OCI-LY3 (cell line): ENCODE data around the gene SMAD3.

ENCODE experiments used
- H2AFZ ChIP-seq: fragments of 200-600, 300-600 bp; shearing (Covaris generic); 2 replicates; pipeline ENCODE4 v1.6.0; 2014; ENCODE audit warnings: antibody characterized with exemption, low read depth, low read length
- H3K27ac ChIP-seq: fragments of 200-600, 300-600 bp; sonication (generic); 2 replicates; pipeline ENCODE4 v1.5.1; 2014; ENCODE audit warnings: mild to moderate bottlenecking, low read length, moderate library complexity, mixed read lengths
- H3K27me3 ChIP-seq: fragments of 200-600, 300-600 bp; sonication (generic); 2 replicates; pipeline ENCODE4 v1.6.1; 2014; ENCODE audit warnings: low read depth, low read length, mixed read lengths
- H3K36me3 ChIP-seq: fragments of 200-600, 300-600 bp; sonication (generic); replicated peaks from 2 replicates; pipeline ENCODE3; 2014; ENCODE audit warnings: low read depth, low read length, mixed read lengths
- H3K4me1 ChIP-seq: fragments of 300-600, 200-600 bp; sonication (generic); 2 replicates; pipeline ENCODE4 v1.6.1; 2014; ENCODE audit warnings: low read length, mixed read lengths
- H3K4me2 ChIP-seq: fragments of 200-600, 300-600 bp; sonication (generic); 2 replicates; pipeline ENCODE4 v1.6.1; 2014; ENCODE audit warnings: low read length, mixed read lengths
- H3K4me3 ChIP-seq: fragments of 300-600, 200-600 bp; sonication (generic); 2 replicates; pipeline ENCODE4 v1.5.1; 2014; ENCODE audit warnings: antibody characterized with exemption, mild to moderate bottlenecking, low read length, moderate library complexity
- H3K79me2 ChIP-seq: fragments of 300-600, 200-600 bp; shearing (Covaris generic); 2 replicates; pipeline ENCODE4 v1.6.1; 2014; ENCODE audit warnings: mild to moderate bottlenecking, low read length, mixed read lengths
- H3K9ac ChIP-seq: fragments of 300-600, 200-600 bp; shearing (Covaris generic); 2 replicates; pipeline ENCODE4 v1.6.0; 2014; ENCODE audit warnings: mild to moderate bottlenecking, low read length, moderate library complexity
- H3K9me3 ChIP-seq: fragments of 200-600, 300-600 bp; shearing (Covaris generic); 2 replicates; pipeline ENCODE4 v1.6.1; 2014; ENCODE audit warnings: low read length, mixed read lengths; ENCODE audit not compliant: insufficient read depth
- H4K20me1 ChIP-seq: fragments of 200-600, 300-600 bp; sonication (generic); 2 replicates; pipeline ENCODE4 v1.6.1; 2016; ENCODE audit warnings: low read length, mixed read lengths; ENCODE audit not compliant: insufficient read depth
- CTCF ChIP-seq: fragments of 200-600, 300-600 bp; sonication (generic); IDR thresholded peaks from 2 replicates; pipeline ENCODE4 v1.5.1; 2014; ENCODE audit warnings: antibody characterized with exemption, low read length, low read depth
- EZH2phosphoT487 ChIP-seq: fragments of 200-600 bp; shearing (Covaris generic); IDR thresholded peaks from 2 replicates; pipeline ENCODE4 v1.6.1; 2018; ENCODE audit warnings: antibody characterized with exemption, mixed run types, low read depth

The SMAD3 gene

GRCh38 chr15:67033012-67033411 lies 32.4 kb upstream of the SMAD3 start:
- no peak overlapping the region for H3K4me2 ChIP-seq
- no peak for TF ChIP-seq EZH2phosphoT487
- no peak for TF ChIP-seq CTCF
- H3K9ac ChIP-seq: no peak overlapping the region
- peaks cover 10% of the 10 kb centered on the region for H3K4me1 ChIP-seq
- no peaks in the 10 kb centered on the region for H3K9me3 ChIP-seq
- no peak overlapping the region for H2AFZ ChIP-seq
- no peaks in the 10 kb centered on the region for H4K20me1 ChIP-seq
- peaks cover 12% of the 10 kb centered on the region for H3K27me3 ChIP-seq
- H3K4me3 ChIP-seq: no peak overlapping the region
- H3K27ac ChIP-seq: no peak overlapping the region
- H3K36me3 ChIP-seq: no peaks in the 10 kb centered on the region
- no peaks in the 10 kb centered on the region for H3K79me2 ChIP-seq

- Histone ChIP-seq H3K4me1 (peaks cover 10% of the 10 kb centered on the region), H2AFZ (no peak overlapping the region), H3K4me2 (no peak overlapping the region), H3K4me3 (no peak overlapping the region), H3K27me3 (peaks cover 18% of the 10 kb centered on the region), H3K36me3 (no peaks in the 10 kb centered on the region), H4K20me1 (no peaks in the 10 kb centered on the region), H3K9me3 (no peaks in the 10 kb centered on the region), H3K79me2 (no peaks in the 10 kb centered on the region), H3K27ac (no peak overlapping the region), H3K9ac (no peak overlapping the region)
- TF ChIP-seq EZH2phosphoT487: no peak
- no peak for TF ChIP-seq CTCF
These were observed 31.8 kb upstream of the SMAD3 start for GRCh38 chr15:67033571-67034044.

GRCh38 chr15:67035886-67036285 lies 29.5 kb upstream of the SMAD3 start:
- Histone ChIP-seq H3K79me2 (no peaks in the 10 kb centered on the region), H3K27ac (no peak overlapping the region), H3K9me3 (no peaks in the 10 kb centered on the region), H4K20me1 (no peaks in the 10 kb centered on the region), H3K4me1 (peaks cover 10% of the 10 kb centered on the region), H3K36me3 (no peaks in the 10 kb centered on the region), H3K9ac (no peak overlapping the region), H3K27me3 (peaks cover 23% of the 10 kb centered on the region), H3K4me2 (no peak overlapping the region), H2AFZ (no peak overlapping the region), H3K4me3 (no peak overlapping the region)
- no peak for TF ChIP-seq CTCF
- no peak for TF ChIP-seq EZH2phosphoT487

- peaks cover 10% of the 10 kb centered on the region for H3K4me1 ChIP-seq
- H4K20me1 ChIP-seq: no peaks in the 10 kb centered on the region
- peaks cover 31% of the 10 kb centered on the region for H3K27me3 ChIP-seq
- H2AFZ ChIP-seq: no peak overlapping the region
- H3K9me3 ChIP-seq: no peaks in the 10 kb centered on the region
- H3K36me3 ChIP-seq: no peaks in the 10 kb centered on the region
- H3K4me3 ChIP-seq: no peak overlapping the region
- H3K27ac ChIP-seq: no peak overlapping the region
- no peak overlapping the region for H3K9ac ChIP-seq
- no peak for TF ChIP-seq CTCF
- no peak for TF ChIP-seq EZH2phosphoT487
- H3K79me2 ChIP-seq: no peaks in the 10 kb centered on the region
- no peak overlapping the region for H3K4me2 ChIP-seq
These were observed 28.4 kb upstream of the SMAD3 start for GRCh38 chr15:67036775-67037555.
